ENCODE data around the gene ARSI. TPM values are rescaled to one million over a fixed set of nuclear protein-coding genes. Genes with fewer than 3 reads are reported as not detected.

Gene ARSI
- total and polyA plus RNA-seq, 2 donors (not counting 1 experiment from before 2014, with no cell fraction given): 5.9 to 12.5 TPM

GRCh38 chr5:150323092-150323491, 20.4 kb upstream of the ARSI start:
- H3K9me3 ChIP-seq (ENCODE audit: control insufficient read depth, insufficient read depth, low read depth, low read length): no peaks in the 10 kb centered on the region
- no peak overlapping the region for H3K9ac ChIP-seq (ENCODE audit: insufficient read depth, low read length)
- DNase-seq (ENCODE audit: low read depth in 2 of 2): peak in 1 of 2 donors; percentile 91
- no peak overlapping the region for H3K27ac ChIP-seq (ENCODE audit: insufficient read depth, low read length)
- peaks cover 19% of the 10 kb centered on the region for H3K4me1 ChIP-seq (ENCODE audit: control insufficient read depth, extremely low read depth, insufficient read depth, low read length)
- H4K20me1 ChIP-seq (ENCODE audit: control insufficient read depth, extremely low read depth, insufficient read depth, low read length): no peaks in the 10 kb centered on the region
- H3K4me2 ChIP-seq (ENCODE audit: extremely low read depth, insufficient read depth, low read length): no peak overlapping the region
- no peak overlapping the region for H3K4me3 ChIP-seq (replicated peaks in 1 of 4; ENCODE audit: control extremely low read depth in 1 of 4, insufficient read depth in 1 of 4, low read depth in 3 of 4, low read length in 4 of 4)
- no peaks in the 10 kb centered on the region for H3K27me3 ChIP-seq (ENCODE audit: control insufficient read depth, insufficient read depth, low read length)
- TF ChIP-seq EZH2 (IDR thresholded peaks at IDR 0.05; ENCODE audit: low read length, missing control alignments) (no peak), CTCF (conservative IDR thresholded peaks at IDR 0.05 in 1 of 2, IDR thresholded peaks at IDR 0.05 in 1 of 2; ENCODE audit: low read depth in 1 of 2, low read length in 2 of 2) (no peak)
- no peaks in the 10 kb centered on the region for H3K36me3 ChIP-seq (ENCODE audit: control insufficient read depth, insufficient read depth, low read length)
- no peak overlapping the region for H2AFZ ChIP-seq (ENCODE audit: low read length)
- H3K79me2 ChIP-seq (ENCODE audit: control insufficient read depth, insufficient read depth, low read length): no peaks in the 10 kb centered on the region

- Histone ChIP-seq H3K79me2 (ENCODE audit: control insufficient read depth, insufficient read depth, low read length) (no peaks in the 10 kb centered on the region), H3K27ac (ENCODE audit: insufficient read depth, low read length) (no peak overlapping the region), H3K36me3 (ENCODE audit: control insufficient read depth, insufficient read depth, low read length) (no peaks in the 10 kb centered on the region), H2AFZ (ENCODE audit: low read length) (no peak overlapping the region), H3K4me2 (ENCODE audit: extremely low read depth, insufficient read depth, low read length) (no peak overlapping the region), H3K27me3 (ENCODE audit: control insufficient read depth, insufficient read depth, low read length) (no peaks in the 10 kb centered on the region), H3K9ac (ENCODE audit: insufficient read depth, low read length) (no peak overlapping the region), H3K4me1 (ENCODE audit: control insufficient read depth, extremely low read depth, insufficient read depth, low read length) (peaks cover 24% of the 10 kb centered on the region), H4K20me1 (ENCODE audit: control insufficient read depth, extremely low read depth, insufficient read depth, low read length) (no peaks in the 10 kb centered on the region), H3K9me3 (ENCODE audit: control insufficient read depth, insufficient read depth, low read depth, low read length) (no peaks in the 10 kb centered on the region), H3K4me3 (replicated peaks in 1 of 4; ENCODE audit: control extremely low read depth in 1 of 4, insufficient read depth in 1 of 4, low read depth in 3 of 4, low read length in 4 of 4) (no peak overlapping the region)
- no peak for TF ChIP-seq CTCF (conservative IDR thresholded peaks at IDR 0.05 in 1 of 2, IDR thresholded peaks at IDR 0.05 in 1 of 2; ENCODE audit: low read depth in 1 of 2, low read length in 2 of 2)
- TF ChIP-seq EZH2 (IDR thresholded peaks at IDR 0.05; ENCODE audit: low read length, missing control alignments): no peak
- DNase-seq (ENCODE audit: low read depth in 2 of 2): peak; percentile 60 to 82
Measured at GRCh38 chr5:150322202-150322601, 19.5 kb upstream of the ARSI start.

GRCh38 chr5:150321784-150322183, 19.1 kb upstream of the ARSI start:
- H3K27ac ChIP-seq (ENCODE audit: insufficient read depth, low read length): no peak overlapping the region
- H3K4me1 ChIP-seq (ENCODE audit: control insufficient read depth, extremely low read depth, insufficient read depth, low read length): peaks cover 26% of the 10 kb centered on the region

More at GRCh38 chr5:150321784-150322183, 19.1 kb upstream of the ARSI start:
- Histone ChIP-seq H3K9me3 (ENCODE audit: control insufficient read depth, insufficient read depth, low read depth, low read length) (no peaks in the 10 kb centered on the region), H3K79me2 (ENCODE audit: control insufficient read depth, insufficient read depth, low read length) (no peaks in the 10 kb centered on the region), H3K4me3 (replicated peaks in 1 of 4; ENCODE audit: control extremely low read depth in 1 of 4, insufficient read depth in 1 of 4, low read depth in 3 of 4, low read length in 4 of 4) (no peak overlapping the region), H2AFZ (ENCODE audit: low read length) (no peak overlapping the region), H3K9ac (ENCODE audit: insufficient read depth, low read length) (no peak overlapping the region), H4K20me1 (ENCODE audit: control insufficient read depth, extremely low read depth, insufficient read depth, low read length) (no peaks in the 10 kb centered on the region), H3K36me3 (ENCODE audit: control insufficient read depth, insufficient read depth, low read length) (no peaks in the 10 kb centered on the region), H3K4me2 (ENCODE audit: extremely low read depth, insufficient read depth, low read length) (no peak overlapping the region), H3K27me3 (ENCODE audit: control insufficient read depth, insufficient read depth, low read length) (no peaks in the 10 kb centered on the region)
- peak in 1 of 2 donors; percentile 47 for DNase-seq (ENCODE audit: low read depth in 2 of 2)
- no peak for TF ChIP-seq CTCF (conservative IDR thresholded peaks at IDR 0.05 in 1 of 2, IDR thresholded peaks at IDR 0.05 in 1 of 2; ENCODE audit: low read depth in 1 of 2, low read length in 2 of 2)
- TF ChIP-seq EZH2 (IDR thresholded peaks at IDR 0.05; ENCODE audit: low read length, missing control alignments): no peak
